Fibroblast of skin of right quadriceps (primary cell): ENCODE results near the gene BAIAP3.

Experiments used
- DNase-seq: peaks from one replicate; pipeline ENCODE4 v3.0.0-alpha.2; 2013

The BAIAP3 gene

DNA sequence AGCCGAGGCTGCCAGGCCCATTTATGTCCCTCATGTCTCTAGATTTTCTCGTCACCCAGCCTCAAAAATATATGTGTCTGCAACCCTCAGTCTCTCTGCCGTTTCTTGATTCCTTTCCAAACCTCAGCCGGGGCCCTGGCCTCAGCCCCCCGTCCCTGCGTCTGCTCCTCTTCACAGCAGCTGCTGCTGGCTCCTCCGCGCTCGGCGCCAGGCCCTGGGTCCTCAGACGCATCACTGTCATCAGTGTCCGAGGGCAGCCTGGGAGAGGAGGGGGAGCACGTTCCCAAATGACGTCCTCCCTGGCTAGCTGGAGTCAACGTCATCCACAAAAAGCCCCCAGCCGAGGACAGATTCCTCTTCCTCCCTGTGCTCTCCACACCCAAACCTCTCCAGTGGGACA, 15.9 kb downstream of the BAIAP3 start:
- no peak for DNase-seq

DNA sequence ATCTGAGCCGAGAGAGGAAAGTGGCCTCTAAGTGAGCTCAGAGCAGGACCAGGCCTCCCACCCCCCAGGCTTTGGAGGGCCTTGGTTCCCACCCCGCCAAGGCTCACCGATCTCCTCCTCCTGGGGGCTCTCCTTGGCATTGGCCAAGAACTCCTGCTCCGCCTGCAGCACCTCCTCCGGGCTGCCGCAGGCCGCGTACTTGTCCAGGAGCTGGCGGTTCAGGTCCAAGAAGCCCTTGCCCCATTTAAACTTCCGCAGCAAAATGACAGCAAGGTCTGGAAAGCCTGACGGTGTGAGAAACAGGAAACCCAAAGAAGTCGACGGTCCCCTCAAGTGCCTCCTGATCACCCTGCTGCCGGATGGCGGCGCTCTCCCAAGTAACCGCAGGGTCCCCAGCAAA, 16.5 kb downstream of the BAIAP3 start:
- DNase-seq, result no peak

DNA sequence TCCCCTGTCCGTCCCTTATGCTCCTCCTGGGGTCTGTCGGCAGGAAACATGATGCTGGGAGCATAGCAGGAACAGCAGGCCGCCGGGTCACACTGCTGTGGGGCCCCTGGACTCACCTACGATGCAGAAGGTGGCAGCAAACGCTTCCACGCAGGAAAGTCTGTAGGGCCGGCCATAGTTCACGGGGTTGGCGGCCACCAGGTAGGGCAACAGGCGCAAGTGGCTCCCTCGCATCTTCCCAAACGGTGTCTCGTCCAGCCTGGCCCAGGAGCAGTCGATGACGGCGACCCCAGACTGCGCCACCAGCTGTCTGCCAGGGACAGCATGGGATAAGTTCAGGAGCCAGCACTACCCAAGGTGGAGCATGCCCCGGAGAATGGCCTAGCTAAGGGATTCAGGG, 17.2 kb downstream of the BAIAP3 start:
- DNase-seq, result no peak

DNA sequence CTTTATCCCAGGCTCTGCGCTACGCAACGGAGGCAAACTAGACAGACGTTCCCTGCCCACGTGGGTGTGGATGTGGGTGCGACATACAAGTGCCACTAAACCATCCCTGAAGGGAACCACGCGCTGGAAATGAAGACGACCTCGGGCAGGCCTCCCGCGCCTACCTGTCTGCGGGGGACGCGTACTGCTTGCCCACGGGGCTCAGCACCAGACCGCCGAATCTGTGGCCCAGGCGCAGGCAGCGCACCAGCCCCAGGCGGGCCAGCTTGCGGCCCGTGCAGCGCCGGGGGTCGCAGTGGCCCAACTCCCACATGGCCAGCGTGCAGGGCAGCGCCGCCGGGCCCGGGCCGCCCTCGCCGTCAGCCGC, 17.8 kb downstream of the BAIAP3 start:
- no peak for DNase-seq

GRCh38 chr16:1351582-1352362, 18.3 kb downstream of the BAIAP3 start, which contains the start of the genes GNPTG and TSR3:
TSS of gene GNPTG (plus strand) at chr16:1351931. CDS start at chr16:1351966, 35 bp downstream.
TSS of gene TSR3 (minus strand) at chr16:1351878. CDS start at chr16:1351804, 74 bp downstream.
- peak; percentile 88 for DNase-seq

GRCh38 chr16:1354815-1355540, 21.5 kb downstream of the BAIAP3 start:
- DNase-seq, result no peak

- no peak for DNase-seq
These were observed 22.1 kb downstream of the BAIAP3 start for GRCh38 chr16:1355591-1355990.

DNA sequence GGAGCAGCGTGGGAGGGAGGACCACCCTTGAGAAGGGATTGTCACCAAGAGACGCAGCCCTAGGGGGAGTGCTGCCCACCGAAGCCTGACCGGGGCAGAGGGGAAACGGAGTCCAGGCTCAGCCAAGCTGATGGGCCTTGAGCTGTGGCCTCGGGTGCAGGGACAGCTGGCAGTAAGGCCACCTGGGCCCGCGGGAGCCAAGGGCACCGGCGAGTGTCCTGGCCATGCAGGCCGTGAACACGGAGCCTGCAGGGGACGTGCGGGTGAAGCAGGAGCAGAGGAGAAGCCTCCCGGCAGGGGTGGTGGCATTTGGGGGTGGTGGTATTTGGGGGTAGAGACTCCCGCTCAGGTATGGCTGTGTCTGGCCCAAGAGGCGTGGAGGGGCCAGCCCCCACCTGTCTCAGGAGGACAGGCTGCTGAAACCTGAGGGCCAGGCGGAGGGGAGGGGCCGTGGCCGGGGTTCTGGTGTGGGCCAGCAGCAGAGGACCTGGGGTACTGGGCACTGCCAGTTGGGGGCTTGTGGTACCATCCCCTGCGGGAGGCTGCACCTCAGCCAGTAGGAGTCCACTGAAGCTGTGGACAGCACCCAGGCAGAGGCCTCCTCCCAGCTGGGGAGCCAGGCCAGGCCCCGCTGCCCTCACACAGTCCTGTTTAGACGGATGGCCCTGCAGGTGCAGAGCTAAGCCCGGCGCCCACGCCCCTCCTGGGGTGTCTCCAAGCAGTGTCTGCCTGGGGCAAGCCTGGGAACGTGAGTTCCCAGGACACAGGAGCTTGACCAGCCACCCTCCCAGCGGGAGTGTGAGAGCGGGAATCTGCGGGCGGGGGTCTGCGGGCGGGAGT, 22.8 kb downstream of the BAIAP3 start:
- no peak for DNase-seq

GRCh38 chr16:1357906-1358566, 24.6 kb downstream of the BAIAP3 start:
- no peak for DNase-seq

DNA sequence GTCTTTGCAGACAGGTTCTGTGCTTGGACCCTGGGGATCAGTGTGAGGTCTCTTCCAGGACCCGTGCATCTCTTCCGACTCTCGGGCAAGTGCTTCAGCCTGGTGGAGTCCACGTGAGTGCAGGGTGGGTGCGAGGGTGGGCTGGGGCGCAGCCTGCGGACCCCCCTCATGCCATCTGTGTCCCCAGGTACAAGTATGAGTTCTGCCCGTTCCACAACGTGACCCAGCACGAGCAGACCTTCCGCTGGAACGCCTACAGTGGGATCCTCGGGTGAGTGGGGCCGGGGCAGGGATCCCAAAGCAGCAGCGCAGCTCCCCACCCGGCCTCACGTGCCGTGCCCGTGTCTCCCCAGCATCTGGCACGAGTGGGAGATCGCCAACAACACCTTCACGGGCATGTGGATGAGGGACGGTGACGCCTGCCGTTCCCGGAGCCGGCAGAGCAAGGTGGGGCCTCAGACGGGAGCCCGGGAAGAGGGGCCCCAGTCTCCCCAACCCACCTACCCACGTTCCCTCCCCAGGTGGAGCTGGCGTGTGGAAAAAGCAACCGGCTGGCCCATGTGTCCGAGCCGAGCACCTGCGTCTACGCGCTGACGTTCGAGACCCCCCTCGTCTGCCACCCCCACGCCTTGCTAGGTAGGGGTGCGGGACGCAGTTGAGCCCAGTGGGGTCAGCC, 28.4 kb downstream of the BAIAP3 start:
- DNase-seq, result no peak

DNA sequence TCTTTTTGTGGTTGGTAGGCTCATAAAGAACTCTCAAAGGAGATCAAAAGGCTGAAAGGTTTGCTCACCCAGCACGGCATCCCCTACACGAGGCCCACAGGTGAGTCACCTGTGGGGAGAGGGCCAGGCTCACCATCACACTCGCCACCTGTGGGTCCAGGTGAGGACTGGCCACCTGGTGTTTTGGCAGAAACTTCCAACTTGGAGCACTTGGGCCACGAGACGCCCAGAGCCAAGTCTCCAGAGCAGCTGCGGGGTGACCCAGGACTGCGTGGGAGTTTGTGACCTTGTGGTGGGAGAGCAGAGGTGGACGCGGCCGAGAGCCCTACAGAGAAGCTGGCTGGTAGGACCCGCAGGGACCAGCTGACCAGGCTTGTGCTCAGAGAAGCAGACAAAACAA, 29.4 kb downstream of the BAIAP3 start:
- no peak for DNase-seq

DNA sequence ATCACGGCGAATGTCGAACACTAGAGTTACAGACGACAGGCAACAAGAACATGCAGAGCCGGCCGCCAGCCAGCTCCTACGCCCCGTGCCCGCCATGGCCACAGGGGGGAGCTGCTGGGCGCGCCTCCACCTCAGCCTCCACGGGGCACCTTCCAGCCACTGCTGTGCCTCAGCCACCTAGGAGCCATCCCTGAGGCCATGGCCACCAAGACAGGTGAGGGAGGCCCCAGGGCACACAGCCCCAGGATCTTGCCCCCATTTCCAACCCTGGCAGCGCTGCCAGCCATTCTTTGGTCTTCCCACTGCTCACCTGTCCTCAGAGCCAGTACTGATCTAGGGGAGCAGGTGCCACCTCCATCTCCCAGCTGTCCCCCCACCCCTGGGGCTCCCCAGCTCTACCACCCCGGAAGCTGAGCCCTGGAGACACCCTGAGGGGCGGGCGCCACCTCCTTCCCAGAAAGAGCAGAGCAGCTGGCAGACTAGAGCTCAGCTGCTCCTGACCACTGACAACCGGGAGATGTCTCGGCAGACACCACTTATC, 30.1 kb downstream of the BAIAP3 start:
- peak; percentile 14 for DNase-seq

GRCh38 chr16:1364510-1364909, 31.1 kb downstream of the BAIAP3 start:
- DNase-seq, result no peak

DNA sequence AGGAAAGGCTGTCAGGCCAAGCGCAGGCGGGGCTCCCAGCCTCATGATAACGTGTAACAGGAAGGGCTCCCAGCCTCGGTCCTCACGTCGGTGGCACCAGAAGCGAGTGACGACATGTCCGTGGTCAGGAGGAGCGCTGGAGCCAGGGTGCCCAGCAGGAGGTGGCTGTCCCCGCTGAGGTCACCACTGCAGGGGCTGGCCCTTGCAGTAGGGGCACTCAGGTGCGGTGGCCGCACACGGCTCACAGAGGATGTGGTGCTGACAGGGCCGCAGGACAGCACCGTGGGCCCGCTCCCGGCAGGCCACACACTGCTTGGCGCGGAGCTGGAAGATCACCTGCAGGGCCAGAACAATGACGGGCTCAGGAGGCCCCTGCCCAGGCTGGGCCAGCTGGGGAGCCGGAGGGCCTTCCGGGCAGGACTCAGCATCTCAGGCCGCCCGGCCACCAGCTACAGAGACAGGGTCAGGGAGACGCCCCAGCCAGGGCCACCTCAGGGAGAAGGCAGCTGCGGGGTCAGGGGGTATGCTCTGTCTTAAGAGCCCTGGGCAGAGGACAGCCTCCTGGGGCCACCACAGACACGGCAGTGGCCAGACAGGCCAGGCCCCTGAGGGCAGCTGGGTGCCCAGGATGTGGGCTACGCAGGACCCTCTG, 32.7 kb downstream of the BAIAP3 start:
- no peak for DNase-seq

DNA sequence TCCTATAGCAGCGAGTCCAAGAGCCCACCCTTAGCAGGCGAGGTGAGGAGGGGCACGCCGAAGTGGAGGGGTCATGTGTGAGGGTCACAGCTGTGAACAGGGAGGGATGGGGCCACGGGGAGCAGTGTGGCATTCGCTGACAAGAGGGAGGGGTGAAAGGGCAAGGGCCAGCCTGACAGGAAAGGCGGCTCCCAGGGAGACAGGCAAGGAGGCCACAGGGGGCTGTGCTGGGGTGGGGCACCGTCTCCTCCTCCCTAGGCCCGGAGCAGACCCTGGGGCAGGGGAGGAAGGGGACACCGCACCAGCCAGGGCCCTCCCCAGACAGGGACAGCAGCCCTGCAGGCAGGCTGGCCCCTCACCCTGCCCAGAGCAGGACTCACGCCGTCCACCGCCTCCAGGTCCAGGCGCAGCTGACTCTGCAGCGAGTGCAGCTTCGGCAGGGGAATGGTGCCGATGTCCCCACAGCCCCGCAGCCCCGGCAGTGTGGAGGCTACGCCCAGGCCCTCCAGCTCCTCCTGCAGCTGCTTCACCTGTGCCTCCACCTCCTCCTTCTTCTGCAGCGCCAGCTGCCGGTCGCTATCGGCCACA, 33.4 kb downstream of the BAIAP3 start:
- no peak for DNase-seq

DNA sequence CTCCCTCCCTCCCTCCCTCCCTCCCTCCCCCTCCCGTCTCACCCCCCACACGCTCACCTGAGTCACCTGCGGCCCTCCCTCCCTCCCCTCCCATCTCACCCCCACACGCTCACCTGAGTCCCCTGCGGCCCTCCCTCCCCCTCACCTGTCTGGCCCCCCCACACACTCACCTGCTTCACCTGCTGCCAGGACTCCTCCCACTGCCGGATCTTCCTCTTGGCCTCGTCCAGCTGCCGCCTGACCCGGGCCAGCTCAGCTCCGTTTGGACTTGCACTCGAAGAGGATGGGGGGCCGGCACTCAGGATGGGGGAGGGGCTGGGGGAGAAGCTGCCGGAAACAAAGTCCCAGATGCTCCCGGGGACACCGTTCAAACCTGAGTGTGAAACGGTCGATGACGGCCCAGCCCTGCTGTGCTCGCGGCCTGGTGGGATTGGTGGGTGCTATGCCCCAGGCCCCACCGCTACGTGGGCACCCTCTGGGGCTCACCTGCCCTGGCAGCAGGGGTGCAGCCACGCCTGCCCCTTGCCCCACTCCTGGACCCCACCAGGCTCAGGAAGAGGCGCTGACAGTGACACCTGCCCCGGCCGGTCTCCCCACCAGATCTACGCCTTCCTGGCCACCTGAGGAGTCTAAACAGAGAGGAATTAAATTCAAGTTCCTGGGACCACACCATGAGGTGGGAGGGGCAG, 34.2 kb downstream of the BAIAP3 start:
- DNase-seq, result no peak

DNA sequence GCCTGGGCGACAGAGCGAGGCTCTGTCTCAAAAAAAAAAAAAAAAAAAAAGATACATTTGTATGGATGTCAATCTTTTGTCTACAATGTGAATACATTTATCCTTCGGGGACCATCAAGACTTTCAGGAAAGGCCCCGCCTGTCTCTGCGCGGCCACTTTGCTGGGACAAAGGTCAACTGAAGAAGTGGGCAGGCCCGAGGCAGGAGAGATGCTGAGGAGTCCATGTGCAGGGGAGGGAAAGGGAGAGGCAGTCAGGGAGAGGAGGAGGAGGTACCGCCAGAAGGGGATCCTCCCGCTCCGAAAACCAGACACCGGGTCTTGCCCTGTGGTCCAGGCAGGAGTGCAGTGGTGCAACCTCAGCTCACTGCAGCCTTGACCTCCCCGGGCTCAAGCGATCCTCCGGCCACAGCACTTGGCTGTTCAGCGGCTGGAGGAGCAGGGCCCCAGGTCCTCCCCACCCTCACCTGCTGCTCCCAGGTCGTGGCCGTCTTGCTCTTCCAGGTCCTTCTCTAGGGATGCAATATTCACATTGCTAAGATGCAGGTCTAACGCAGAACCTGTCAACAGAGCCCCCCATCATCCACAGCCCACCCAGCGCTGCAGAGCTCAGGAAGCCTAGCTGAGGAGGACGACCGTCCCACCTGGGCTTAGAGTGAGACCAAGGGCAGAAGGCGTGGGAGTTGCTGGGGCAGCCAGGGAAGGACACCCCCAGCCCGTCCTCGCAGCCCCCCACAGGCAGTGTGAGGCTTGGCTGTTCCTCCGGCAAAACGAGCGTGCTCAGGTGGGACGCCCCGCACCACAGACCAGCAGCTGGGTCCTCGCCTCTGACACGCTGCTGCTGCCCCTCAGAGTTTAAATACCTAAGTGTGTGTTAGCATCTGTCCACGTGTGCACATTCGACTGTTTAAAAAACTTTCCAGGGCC, 37.9 kb downstream of the BAIAP3 start:
- no peak for DNase-seq

- no peak for DNase-seq
These were observed 39.0 kb downstream of the BAIAP3 start for GRCh38 chr16:1372292-1372950.
